Measurements from ENCODE around the gene CLCN5. TPM values are rescaled to one million over a fixed set of nuclear protein-coding genes. Genes with fewer than 3 reads are reported as not detected.

CLCN5 gene
- total RNA-seq, 1 experiment from 2014 or later, result 10.7 TPM

DNA sequence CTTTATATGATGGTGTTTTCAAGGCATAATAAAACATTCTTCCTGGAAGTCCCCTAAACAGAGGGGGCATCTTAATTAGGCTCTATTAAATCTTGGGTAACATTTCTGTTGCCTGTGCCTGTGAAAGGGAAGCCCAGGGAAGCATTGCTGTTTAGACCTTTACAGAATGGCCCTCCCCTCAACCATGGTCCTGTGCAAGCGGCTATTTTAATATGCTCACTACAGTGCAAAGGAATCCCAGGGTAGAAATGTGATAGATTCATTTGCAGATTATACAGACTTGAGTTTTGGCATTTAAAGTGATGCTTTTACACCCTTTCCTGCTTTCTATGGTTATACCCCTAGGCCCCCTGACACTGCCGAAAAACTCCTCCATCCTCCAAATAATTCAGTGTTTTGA lies 65.3 kb downstream of the CLCN5 start:
- Mint-ChIP-seq H3K9me3 (peaks cover 5% of the 10 kb centered on the region), H3K4me3 (no peak overlapping the region), H3K4me1 (peaks cover 5% of the 10 kb centered on the region), H3K27me3 (ENCODE audit: low read depth) (no peaks in the 10 kb centered on the region), H3K36me3 (no peaks in the 10 kb centered on the region), H3K27ac (no peak overlapping the region)
- DNase-seq (ENCODE audit: low spot score) (no peak), ATAC-seq (no peak)
- ChIA-PET POLR2A (no interaction called here), CTCF (no interaction called here)
- TF ChIP-seq FOXJ3 (CRISPR knock-in tag; IDR thresholded peaks at IDR 0.05; ENCODE audit: borderline replicate concordance), result no peak
- TF ChIP-seq JUN (CRISPR knock-in tag; IDR thresholded peaks at IDR 0.05), result no peak
- no peak for TF ChIP-seq PRRX2 (CRISPR knock-in tag; IDR thresholded peaks at IDR 0.05)
- TF ChIP-seq, protein P1, sequence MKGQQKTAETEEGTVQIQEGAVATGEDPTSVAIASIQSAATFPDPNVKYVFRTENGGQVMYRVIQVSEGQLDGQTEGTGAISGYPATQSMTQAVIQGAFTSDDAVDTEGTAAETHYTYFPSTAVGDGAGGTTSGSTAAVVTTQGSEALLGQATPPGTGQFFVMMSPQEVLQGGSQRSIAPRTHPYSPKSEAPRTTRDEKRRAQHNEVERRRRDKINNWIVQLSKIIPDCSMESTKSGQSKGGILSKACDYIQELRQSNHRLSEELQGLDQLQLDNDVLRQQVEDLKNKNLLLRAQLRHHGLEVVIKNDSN (CRISPR knock-in tag; IDR thresholded peaks at IDR 0.05), result no peak
- no peak for TF ChIP-seq FOXP1 (CRISPR knock-in tag; IDR thresholded peaks at IDR 0.05; ENCODE audit: borderline replicate concordance)
- no peak for TF ChIP-seq CTCF (IDR thresholded peaks at IDR 0.05)
- TF ChIP-seq ZNF671 (CRISPR knock-in tag; IDR thresholded peaks at IDR 0.05), result no peak
- no peak for TF ChIP-seq CREM (CRISPR knock-in tag; IDR thresholded peaks at IDR 0.05)
- TF ChIP-seq GABPB1 (CRISPR knock-in tag; IDR thresholded peaks at IDR 0.05), result no peak
- TF ChIP-seq, protein P2, sequence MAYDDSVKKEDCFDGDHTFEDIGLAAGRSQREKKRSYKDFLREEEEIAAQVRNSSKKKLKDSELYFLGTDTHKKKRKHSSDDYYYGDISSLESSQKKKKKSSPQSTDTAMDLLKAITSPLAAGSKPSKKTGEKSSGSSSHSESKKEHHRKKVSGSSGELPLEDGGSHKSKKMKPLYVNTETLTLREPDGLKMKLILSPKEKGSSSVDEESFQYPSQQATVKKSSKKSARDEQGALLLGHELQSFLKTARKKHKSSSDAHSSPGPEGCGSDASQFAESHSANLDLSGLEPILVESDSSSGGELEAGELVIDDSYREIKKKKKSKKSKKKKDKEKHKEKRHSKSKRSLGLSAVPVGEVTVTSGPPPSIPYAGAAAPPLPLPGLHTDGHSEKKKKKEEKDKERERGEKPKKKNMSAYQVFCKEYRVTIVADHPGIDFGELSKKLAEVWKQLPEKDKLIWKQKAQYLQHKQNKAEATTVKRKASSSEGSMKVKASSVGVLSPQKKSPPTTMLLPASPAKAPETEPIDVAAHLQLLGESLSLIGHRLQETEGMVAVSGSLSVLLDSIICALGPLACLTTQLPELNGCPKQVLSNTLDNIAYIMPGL (CRISPR knock-in tag; IDR thresholded peaks at IDR 0.05), result no peak
- TF ChIP-seq TEAD1 (CRISPR knock-in tag; IDR thresholded peaks at IDR 0.05), result no peak
- TF ChIP-seq KAT7 (CRISPR knock-in tag; IDR thresholded peaks at IDR 0.05; ENCODE audit: borderline replicate concordance), result no peak
- TF ChIP-seq NFE2L1 (CRISPR knock-in tag; IDR thresholded peaks at IDR 0.05), result no peak
- no peak for TF ChIP-seq TEAD4 (CRISPR knock-in tag; IDR thresholded peaks at IDR 0.05)
- TF ChIP-seq USF2 (CRISPR knock-in tag; IDR thresholded peaks at IDR 0.05), result no peak

DNA sequence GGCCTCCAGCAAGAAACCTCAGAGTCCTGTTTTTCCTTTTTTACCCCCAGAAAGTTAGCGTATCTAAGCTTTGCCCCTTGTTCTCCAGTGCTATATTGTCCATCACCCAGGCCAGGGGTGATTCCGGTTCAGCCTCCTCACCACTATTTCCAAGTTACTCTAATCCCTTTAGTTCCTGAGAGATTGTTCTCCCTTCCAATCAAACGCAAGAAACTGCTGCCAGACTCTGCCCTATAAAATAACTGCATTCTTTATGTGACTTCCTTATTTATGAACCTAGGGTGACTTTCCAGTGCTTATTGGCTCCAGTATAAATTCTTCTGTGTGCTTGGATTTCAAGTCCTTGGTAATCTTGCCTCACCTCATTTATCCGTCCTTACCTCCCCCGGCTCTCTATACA lies 65.7 kb downstream of the CLCN5 start:
- Mint-ChIP-seq H3K4me3 (no peak overlapping the region), H3K27ac (no peak overlapping the region), H3K4me1 (peaks cover 10% of the 10 kb centered on the region), H3K9me3 (peaks cover 5% of the 10 kb centered on the region), H3K36me3 (no peaks in the 10 kb centered on the region), H3K27me3 (ENCODE audit: low read depth) (no peaks in the 10 kb centered on the region)
- ChIA-PET CTCF (no interaction called here), POLR2A (interaction anchor here (0.6 kb wide), 1 partner anchor 917 kb away, joined by 4 read pairs; no protein-coding TSS in a partner anchor)
- ATAC-seq, result 0 out of 2 replicates have a peak, but pooled peaks have one; percentile 24
- DNase-seq (ENCODE audit: low spot score), result no peak
- TF ChIP-seq PRDM15 (CRISPR knock-in tag; IDR thresholded peaks at IDR 0.05), result peak; percentile 85
- TF ChIP-seq, protein P3, sequence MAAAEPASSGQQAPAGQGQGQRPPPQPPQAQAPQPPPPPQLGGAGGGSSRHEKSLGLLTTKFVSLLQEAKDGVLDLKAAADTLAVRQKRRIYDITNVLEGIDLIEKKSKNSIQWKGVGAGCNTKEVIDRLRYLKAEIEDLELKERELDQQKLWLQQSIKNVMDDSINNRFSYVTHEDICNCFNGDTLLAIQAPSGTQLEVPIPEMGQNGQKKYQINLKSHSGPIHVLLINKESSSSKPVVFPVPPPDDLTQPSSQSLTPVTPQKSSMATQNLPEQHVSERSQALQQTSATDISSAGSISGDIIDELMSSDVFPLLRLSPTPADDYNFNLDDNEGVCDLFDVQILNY (CRISPR knock-in tag; IDR thresholded peaks at IDR 0.05), result no peak
